ENCODE results near the gene CSAD.
"Not testable (repeated sequence)": the region's sequence is repeated elsewhere in the genome, so short reads cannot be mapped to it uniquely, and the experiment has no call there.

The CSAD gene

DNA sequence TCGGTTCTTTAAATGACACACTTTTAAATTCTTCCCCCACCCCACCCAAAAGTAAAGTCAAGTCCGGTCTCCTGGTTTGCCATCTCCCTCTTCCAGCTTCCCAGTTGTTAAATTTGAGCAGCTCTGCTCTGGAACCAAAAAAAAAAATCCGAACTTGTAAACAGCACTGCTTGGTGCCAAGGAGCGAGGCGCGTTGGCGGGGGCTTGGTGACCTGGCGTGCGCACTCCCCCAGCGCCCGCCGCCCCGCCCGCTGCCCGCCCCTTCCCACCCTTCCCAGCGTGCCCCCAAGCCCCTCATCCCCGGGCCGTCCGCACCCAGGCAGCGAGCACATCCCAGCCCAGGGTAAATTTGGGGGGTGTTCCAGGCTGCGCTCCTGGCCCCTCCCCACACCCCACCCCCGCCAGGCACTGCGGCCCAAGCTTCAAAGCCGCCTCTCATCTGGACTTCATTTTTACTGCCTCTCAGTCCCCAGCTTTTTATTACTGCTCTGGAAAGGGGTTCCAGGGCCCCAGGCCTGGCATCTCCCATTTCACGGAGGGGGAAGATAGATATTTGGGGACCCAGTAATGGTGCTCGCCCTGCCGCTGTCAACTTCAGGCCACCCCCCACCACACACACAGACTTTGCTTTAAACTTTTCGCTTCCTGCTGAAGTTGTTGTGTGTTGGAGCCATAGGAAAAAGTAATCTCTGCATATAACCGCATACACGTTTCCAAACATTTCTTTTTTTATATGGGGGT, 38.0 kb upstream of the CSAD start:
- DNase-seq: no peak

DNA sequence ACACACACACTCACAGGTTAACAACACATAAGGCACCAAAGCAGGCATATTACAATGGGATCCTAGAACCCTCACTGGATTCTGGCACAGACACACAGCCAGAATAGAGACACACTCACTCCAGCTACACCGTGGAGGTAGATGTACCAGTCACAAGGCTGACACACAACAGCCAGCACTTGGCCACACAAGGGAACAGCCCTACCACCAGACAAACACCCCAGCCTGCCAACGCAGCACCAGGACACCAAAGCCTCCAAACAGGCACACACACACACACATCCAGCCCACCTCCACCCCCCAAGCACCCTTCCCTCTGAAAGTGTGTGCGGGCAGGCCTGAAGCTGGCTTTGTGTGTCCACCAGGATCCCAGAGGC, 37.2 kb upstream of the CSAD start:
- DNase-seq: no peak

DNA sequence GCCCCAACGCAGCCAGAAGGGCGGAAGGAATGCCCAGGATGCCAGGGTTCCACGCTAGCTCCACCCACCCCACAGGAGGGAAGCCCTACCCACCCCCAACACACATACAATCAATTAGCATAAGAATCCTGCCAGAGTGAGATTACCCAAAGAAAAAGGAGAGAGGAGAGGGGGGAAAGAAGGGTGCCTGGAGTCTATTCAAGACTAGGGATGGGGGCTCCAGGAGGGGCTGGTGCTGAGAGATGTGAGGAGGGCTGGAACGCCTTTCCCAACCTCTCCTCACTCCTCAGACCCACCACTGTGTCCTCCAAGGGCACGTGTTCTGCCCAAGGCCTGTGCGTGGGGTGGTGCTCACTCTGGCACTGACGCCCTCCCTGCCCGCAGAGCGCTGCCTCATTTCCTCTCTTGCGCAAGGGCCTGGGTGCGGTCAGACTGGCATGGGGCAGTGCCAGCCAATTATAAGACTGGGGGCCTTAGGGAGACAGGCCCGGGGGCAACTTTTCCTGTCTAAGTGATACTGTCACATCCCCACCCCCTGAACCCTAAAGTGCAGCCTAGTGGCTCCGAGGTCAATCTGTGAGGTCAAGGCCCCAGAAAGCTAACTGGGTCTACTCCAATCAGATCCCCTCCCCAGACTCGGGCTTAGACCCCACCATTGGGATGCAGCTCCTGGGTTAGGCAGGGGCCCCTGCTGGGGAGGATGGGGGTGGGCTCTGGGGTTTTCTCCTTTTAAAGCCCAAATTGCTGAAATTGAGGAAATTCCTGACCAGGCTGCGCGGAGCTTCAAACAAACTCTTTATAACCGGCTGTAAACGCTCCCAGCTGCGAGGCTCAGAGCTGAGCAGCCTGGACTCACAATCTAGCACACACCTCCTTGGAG, 36.6 kb upstream of the CSAD start:
- no peak for DNase-seq

DNA sequence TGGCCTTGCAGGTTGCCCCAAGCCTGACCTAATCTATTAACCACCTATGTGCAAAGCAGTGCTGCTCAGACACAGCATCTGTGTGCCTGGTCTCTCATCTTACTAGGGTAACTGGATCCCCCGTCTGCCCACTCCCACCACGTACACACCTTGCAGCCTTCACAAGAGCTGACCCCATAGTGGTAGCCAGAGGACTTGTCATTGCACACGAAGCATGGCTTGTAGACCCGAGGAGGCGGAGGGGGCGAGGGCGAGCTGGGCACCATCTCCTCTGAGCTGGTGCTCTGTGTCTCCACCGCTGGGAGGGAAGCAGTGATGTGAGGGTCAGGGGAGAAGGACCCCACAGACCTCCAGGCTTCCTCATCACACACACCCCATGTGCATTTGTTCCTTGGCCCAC, 34.8 kb upstream of the CSAD start:
- no peak for DNase-seq

DNA sequence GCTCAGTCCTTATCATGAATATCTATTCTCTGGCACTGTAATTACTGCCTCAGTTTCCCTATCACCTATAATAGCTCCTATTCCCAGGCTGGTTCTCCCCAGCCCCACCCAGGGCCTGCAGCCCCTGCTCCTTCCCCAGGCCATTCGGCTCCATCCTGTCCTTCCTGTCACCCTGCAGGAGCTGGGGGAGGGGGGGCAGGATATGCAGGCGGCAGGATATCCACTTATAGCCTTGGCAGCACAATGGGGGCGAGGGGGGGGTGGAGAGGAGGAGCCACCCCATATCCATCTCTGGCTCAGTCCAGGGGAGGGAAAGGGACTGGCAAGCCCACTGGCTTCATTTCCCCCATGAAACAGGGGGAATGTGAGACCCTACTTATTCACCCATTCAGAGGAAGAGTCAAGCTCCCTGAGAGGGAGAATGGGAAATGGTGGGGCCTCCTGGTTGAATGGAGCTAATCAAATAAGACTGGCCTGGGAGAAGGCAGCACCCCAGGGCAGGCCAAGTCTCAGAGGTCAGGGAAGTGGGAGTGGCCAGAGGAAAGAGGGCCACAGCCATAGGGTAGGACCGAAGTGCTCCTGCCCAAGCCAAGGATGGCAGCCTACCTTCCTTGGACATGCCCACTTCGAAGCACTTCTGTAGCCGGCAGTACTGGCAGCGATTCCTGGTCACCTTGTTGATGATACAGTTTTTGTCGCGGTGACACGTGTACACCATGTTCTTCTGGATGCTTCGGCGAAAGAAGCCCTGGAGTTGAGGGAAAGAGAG, 34.1 kb upstream of the CSAD start:
- DNase-seq: no peak

DNA sequence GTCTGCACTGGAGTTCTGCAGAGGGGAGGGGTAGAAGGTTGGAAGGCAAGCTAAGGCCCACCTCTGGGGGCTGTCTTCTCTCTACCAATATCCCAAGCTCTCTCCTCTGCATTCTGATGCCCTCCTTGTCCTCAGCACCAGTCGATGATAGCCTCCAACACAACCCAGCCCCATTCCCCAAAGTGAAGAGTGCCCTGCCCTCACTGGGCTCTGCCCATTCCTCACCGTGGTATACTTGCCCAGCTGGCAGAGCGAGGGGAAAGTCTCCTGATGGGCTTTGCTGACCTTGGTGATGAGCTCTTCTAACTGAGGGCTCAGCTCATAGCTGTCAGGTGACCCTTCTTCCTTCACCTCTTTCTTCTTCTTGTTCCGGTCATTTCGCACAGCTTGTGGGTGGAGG, 33.5 kb upstream of the CSAD start:
- no peak for DNase-seq

DNA sequence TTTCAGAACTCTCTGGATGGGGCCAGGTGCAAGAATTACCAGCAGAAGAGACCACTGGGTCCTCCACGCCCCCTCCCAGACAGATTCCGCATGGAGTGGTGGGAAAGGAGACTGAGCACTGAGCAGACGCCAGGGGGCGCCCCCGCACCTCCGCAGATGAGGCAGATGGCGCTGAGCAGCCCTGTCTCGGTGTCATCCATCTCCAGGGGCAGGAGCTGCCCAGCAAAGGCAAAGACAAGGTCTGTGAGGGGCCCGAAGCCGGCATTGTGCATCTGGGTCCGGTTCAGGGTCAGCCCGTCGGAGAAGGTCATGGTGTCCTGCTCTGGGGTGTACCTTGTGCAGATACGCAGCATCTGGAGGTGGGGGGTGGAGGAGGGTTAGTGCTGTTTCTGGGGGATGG, 32.6 kb upstream of the CSAD start:
- peak; percentile 21 for DNase-seq

DNA sequence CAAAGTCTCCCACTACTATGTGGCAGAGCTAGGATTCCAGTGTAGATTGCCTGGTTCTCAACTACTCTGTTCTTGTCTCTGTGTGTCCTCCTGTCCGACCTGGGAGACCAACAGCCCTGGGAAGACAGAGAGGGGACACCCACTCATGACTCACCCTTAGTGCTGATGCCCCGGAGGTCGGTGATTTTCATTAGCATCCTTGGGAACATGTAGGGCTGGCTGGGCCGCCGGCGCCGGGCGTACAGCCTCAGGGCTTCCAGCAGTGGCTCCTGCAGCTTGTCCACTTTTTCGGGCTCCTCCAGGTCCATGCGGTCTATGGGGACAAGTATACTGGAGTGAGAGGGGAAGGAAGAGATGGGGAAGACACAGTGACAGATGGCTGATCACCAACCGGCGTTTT, 32.2 kb upstream of the CSAD start:
- DNase-seq: no peak

DNA sequence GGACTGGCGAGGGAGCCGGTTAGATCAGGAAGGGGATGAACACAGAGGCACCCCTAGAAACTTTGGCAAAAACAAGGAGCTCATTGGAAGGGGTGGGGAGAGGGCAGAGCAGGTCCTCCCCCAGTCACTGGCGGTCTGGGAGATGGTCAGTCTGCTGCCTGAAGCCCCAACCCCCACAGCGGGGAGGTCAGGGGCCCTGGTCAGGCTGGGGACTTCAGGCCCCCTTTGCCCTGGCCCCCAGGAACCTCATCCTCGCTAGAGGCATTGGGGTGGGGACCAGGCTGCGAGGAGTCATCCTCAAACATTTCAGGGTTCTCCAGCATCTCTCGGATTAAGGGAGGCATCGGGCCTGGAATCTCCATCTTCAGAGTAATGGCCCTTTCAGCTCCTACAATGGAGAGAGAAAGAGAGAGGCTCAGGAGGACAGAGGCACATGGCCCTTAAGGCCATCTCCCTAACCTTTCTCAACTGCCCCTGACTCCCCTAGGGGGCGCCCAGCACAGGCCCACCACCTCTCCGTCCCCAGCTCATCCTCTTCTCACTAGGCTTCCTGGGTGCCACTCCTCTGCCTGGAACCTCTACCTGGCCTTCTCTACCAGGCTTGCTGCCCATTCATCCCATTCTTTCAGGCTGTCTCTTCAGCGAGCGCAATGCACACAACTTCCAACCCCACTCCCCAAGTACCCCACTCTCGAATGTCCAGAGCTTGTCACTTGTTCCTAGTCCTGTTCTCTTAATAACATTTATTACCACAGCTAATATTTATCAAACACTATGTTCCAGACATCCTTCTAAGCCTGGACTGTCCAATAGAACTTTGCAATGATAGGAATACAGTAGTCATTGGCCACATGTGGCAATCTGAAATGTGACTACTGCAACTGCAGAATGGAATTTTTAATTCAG, 31.0 kb upstream of the CSAD start:
- DNase-seq: no peak

DNA sequence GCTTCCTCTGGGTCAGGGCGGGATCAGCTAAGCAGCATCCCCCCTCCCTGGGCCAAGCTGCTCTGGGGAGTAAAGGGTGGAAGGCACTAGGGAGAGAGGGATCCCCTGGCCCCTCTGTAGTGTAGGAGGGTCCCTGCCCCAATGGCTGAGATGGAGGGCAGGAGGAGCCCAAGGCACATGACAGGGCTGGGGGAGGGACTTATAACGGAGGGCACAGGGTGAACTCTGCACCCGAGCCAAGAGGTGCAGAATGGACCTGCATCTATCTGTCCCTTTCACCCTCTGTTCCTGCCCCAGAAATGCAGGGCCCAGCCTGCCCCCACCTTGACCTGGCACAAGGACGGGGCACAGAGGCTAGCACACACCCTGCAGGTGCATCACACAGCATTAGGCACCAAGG, 30.1 kb upstream of the CSAD start:
- DNase-seq: no peak

DNA sequence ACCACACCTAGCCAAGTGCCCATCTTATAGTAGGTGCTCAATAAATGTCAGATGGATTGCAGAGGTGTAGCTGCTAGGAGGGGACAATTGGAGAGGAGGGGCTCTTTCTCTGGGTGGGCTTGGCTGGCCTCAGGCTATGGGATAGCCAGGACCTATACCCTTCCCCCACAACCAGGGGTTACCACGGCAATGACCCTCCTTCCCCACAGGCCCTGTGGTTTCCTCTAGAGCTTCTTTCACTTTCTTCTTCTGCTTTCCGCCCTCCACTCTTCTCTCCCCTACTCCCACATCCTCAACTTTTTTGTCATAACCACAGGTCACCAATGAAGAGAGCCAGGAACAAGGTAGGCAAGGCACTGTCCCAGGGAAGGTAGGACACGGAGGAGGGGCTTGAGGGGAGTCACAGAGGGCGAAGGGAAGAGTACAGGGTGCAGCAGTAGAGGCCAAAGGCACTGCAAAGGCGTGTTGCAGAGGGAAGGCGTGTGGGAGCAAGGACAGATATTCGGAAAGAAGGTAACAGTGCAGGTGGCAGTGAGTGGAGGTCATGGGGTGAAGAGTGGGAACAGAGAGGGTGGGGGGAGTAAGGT, 28.2 kb upstream of the CSAD start:
- no peak for DNase-seq

DNA sequence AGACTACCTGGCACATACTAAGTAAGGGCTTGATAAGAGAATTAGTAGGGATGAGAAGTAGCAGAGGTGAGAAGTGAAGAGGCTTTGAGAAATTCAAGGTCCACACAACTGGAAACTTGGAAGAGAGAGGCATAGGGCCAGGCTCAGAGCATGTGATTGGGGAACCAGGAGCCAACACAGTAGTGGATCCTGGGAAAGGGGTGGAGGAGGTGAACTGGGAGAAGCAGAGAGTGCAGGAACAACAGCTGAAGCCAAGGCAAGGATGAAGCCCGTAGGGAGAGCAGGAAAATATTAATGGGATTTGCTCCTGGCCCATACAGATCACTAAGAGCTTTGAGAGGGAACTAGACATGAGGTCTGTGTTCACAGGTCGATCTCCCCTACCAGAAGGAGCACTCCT, 27.7 kb upstream of the CSAD start:
- no peak for DNase-seq

DNA sequence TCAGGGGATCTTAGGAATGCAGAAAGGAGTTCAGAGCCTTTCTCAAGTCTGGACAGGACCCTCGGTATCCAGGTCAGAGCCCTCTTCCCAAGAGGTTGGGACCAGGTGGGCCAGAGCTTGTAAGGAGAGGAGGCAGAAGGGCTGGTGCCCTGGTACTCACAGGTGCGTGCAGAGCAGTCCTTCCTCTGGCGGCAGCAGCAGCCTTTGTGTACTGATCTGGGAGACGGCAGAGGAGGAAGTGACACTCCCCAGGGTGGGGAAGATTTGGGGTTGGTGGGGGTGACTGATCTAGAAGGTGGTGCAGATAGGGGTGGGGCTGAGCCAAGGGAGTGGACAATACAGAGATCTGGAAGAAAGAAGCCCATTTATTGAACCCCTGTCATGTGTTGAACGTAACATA, 26.3 kb upstream of the CSAD start, which contains the start of gene ITGB7:
Gene ITGB7 (minus strand): TSS at position 210 of the 400 bp plus-strand sequence. CDS start 6,808 bp downstream, outside the sequence.
- DNase-seq: no peak

DNA sequence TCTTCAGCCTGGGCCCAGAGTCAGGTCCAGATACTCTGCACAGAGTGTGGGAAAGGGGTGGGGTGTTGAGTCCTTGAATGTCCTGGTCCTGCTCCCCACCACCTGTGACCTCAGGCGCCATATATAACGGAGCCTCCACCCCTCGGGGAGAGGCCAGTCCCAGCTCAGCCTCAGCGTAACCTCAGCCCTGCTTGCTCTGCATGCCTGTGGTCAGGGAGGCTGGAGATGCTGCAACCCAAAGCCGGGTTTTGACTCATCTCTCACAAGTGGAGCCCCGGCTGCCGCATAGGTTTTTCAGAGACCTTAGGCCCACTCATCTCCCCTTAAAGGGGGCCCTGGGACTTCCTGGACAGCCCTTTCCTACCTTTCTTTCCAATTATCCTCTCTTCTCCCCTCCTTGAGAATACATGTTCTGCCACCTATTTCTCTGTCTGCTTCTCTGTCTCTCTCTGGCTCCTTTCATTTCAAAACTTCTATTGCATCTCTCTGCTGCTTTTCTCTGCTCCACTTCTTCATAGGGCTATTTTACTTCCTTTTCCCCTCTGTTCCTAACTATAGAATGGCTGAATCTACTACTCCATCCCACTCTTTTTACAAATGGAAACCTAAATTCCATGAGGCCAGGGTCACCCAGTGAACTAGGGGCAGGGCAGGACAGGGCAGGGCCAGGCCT, 25.2 kb upstream of the CSAD start:
- DNase-seq: no peak

DNA sequence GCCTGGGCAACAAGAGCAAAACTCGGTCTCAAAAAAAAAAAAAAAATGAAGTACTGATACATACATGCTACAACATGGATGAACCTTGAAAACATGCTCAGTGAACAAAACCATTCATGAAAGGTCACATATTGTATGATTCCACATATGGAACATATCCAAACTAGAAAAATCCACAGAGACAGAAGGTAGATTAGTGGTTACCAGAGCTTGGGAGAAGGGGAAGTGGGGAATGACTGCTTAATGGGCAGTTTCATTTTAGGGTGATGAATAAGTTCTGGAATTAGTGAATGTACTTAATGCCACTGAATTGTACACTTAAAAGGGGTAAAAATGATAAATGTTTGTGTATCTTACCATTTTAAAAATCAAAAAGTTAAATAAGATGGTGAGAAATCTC, 23.6 kb upstream of the CSAD start:
- no peak for DNase-seq

DNA sequence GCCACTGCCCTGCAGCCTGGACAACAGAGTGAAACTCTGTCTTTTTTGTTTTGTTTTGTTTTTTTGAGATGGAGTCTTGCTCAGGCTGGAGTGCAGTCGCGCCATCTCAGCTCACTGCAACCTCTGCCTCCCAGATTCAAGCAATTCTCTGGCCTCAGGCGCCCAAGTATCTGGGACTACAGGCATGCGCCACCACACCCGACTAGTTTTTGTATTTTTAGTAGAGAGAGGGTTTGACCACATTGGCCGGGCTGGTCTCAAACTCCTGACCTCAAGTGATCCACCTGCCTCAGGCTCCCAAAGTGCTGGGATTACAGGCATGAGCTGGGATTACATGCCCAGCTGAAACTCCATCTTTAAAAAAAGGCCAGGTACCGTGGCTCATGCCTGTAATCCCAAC, 21.6 kb upstream of the CSAD start:
- DNase-seq: not testable (repeated sequence)

DNA sequence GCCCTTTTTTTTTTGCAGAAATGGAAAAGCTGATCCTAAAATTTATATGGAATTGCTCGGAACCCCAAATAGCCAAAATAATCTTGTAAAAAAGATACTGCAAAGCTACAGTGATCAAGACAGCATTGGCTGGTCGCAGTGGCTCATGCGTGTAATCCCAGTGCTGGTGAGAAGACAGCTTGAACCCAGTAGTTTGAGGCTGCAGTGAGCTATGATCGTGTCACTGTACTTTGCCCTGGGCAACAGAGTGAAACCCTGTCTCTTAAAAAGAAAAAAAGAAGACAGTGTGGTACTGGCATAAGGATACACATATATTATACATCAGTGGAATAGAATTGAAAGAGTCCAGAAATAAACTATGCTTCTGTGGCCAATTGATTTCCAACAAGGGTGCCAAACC, 20.9 kb upstream of the CSAD start:
- DNase-seq: no peak

DNA sequence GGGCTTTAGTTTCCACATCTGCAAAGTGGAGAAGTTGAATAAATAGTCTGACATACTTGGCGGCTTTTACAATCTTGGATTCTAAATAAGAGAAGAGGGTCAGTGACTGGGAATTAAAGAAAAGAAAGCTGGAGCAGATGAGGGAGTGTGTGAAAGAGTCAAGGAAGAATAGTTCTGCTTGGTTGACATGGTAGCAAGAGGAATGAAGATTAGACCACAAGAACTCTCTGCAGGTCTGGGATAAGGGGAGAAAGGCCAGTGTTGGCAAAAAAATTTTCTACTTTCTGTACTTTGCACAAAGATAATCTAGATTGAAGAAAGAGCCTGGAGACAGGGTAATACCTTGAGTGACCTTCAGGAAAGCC, 20.4 kb upstream of the CSAD start:
- DNase-seq: no peak

DNA sequence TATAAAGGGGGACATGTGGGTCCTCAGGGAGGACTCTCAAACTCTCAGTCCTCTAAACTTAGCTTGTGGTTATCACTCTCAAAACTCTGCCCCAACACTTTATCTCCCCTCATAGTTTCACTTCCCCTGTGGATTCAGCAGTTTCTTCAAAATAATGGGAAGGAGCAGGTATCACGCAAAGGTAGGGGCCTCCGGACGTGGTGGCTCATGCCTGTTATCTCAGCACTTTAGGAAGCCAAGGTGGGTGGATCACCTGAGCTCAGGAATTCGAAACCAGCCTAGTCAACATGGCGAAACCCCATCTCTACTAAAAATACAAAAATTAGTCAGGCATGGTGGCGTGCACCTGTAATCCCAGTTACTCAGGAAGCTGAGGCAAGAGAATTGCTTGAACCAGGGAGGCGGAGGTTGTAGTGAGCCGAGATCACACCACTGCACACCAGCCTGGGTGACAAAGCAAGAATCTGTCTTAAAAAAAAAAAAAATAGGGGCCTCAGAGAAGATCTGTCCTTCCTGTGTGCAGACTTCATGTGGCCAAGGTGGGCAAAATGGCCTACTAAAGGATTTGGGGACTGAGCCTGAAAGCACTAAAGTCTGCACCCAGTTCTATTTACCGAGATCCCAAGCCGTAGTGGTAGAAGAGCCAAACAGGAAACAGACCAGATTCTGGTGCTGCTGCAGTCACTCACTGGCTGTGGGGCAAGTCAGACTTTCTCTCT, 19.9 kb upstream of the CSAD start:
- DNase-seq: no peak

DNA sequence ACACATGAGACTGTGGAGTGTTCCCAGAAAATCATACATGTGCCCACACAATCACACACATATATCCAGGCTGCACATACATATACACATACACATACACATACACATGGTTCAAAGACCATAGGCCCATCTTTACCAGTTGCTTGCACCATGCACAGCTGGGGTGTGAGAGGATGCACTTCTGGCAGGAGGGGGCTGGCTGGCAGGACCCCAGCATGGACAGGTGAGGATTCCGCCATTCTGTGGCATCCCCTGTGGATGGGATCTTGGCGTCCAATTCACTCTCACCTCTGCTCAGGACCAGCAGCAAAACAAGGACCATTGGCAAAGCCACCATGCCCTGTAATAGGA, 19.4 kb upstream of the CSAD start:
- no peak for DNase-seq

DNA sequence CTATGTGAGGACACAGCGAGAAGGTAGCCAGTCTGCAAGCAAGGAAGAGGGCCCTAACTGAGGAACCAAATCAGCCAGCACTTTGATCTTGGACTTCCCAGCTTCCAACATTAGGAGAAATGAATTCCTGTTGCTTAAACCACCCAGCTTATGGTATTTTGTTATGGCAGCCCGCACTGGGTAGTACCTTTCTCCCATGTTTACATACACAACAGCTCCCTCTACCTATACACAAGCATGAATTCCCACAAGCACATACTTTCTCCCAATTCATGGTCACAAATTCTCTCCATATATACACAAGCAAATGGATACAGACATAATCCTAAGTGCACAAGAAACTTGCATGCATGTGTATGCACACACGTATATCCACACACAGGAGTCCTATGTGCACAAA, 19.0 kb upstream of the CSAD start:
- no peak for DNase-seq
